Sigmoid colon (tissue), 7 donors: Measurements from ENCODE around the gene GRID1. TPM values are rescaled to one million over a fixed set of nuclear protein-coding genes. Genes with fewer than 3 reads are reported as not detected.

Experiments
- DNase-seq: peaks from one replicate; pipeline ENCODE4 v3.0.0-alpha.2; 2019
- H3K27ac ChIP-seq, 4 donors: fragments of 200-600 bp; sonication (generic); one replicate each; pipeline ENCODE4 v1.5.1; 2016 to 2019; ENCODE audit warnings: mild to moderate bottlenecking in 1 of 4
- H3K27me3 ChIP-seq, 3 donors: fragments of 200-600 bp; sonication (generic); one replicate each; pipeline ENCODE4 v1.5.1; 2019; ENCODE audit warnings: mild to moderate bottlenecking in 1 of 3
- H3K36me3 ChIP-seq, 4 donors: fragments of 200-600 bp; sonication (generic); one replicate each; pipeline ENCODE4 v1.5.1; 2016 to 2019
- H3K4me1 ChIP-seq, 4 donors: fragments of 200-600 bp; sonication (generic); one replicate each; pipeline ENCODE4 v1.5.1; 2017 to 2019
- H3K4me3 ChIP-seq, 4 donors: fragments of 200-600 bp; sonication (generic); one replicate each; pipeline ENCODE4 v1.5.1; 2017 to 2019; ENCODE audit warnings: mild to moderate bottlenecking in 2 of 4, moderate library complexity in 1 of 4
- H3K9me3 ChIP-seq, 4 donors: fragments of 200-600 bp in 3 of 4; sonication (generic) in 3 of 4; one replicate each; pipeline versions ENCODE4 v1.5.1 to v1.6.1; 2013 to 2019
- EP300 ChIP-seq, 4 donors: sonication (generic); formaldehyde crosslinking; IDR thresholded peaks; one replicate each; pipeline ENCODE4 v1.6.1; 2017; ENCODE audit warnings: antibody characterized with exemption in 4 of 4
- POLR2A ChIP-seq, 2 donors: fragments of 450-650 bp; IDR thresholded peaks; one replicate each; pipeline ENCODE4 v1.6.1; 2016; ENCODE audit warnings: antibody characterized with exemption in 2 of 2, mild to moderate bottlenecking in 2 of 2, moderate library complexity in 2 of 2
- POLR2AphosphoS5 ChIP-seq, 4 donors: sonication (generic); formaldehyde crosslinking; IDR thresholded peaks; one replicate each; pipeline ENCODE4 v1.6.1; 2017; ENCODE audit warnings: antibody characterized with exemption in 4 of 4
- WGBS, 2 donors: extraction: QIAGEN DNeasy Blood & Tissue Kit; methylation state at CpG; one replicate each; pipeline ENCODE4 v1.1.7; 2013; 5-methylcytosine and 5-hydroxymethylcytosine counted together
- intact Hi-C: fragments of 100-400 bp; cut with DNase I; formaldehyde crosslinking; loops from one replicate; pipeline ENCODE4 v1.15.1; 2023
- polyA plus RNA-seq, 3 donors: library from polyadenylated mRNA; stranded (reverse); fragments of 200-250 nt; gene quantifications; one replicate each; pipeline ENCODE4 v1.2.3, GENCODE V29; 2013
- total RNA-seq, 4 donors: library from RNA; depleted of rRNA; stranded (reverse); fragments of >200 nt; gene quantifications; one replicate each; pipeline ENCODE4 v1.1.0, GENCODE V29; 2016
- TF ChIP-seq, protein P1 (sequence below), 4 experiments: fragments of 450-650 bp in 3 of 4; fragments of 200-600 bp in 1 of 4; IDR thresholded peaks; one replicate each; pipeline ENCODE4 v1.5.1; 2016 to 2019; ENCODE audit warnings: antibody characterized with exemption in 4 of 4, mild to moderate bottlenecking in 3 of 4, moderate library complexity in 2 of 4
- donor health status: healthy with polysubstance abuse.
- donor health status: Bipolar disorder and iron deficiency.
- donor health status: healthy.

Gene GRID1
- total and polyA plus RNA-seq, 7 donors: 0.66 to 4.7 (median 1.1) TPM; not detected in 2

- H3K36me3 ChIP-seq: no peaks in the 10 kb centered on the region
- TF ChIP-seq POLR2A (IDR thresholded peaks at IDR 0.05): no peak
- TF ChIP-seq, protein P1, sequence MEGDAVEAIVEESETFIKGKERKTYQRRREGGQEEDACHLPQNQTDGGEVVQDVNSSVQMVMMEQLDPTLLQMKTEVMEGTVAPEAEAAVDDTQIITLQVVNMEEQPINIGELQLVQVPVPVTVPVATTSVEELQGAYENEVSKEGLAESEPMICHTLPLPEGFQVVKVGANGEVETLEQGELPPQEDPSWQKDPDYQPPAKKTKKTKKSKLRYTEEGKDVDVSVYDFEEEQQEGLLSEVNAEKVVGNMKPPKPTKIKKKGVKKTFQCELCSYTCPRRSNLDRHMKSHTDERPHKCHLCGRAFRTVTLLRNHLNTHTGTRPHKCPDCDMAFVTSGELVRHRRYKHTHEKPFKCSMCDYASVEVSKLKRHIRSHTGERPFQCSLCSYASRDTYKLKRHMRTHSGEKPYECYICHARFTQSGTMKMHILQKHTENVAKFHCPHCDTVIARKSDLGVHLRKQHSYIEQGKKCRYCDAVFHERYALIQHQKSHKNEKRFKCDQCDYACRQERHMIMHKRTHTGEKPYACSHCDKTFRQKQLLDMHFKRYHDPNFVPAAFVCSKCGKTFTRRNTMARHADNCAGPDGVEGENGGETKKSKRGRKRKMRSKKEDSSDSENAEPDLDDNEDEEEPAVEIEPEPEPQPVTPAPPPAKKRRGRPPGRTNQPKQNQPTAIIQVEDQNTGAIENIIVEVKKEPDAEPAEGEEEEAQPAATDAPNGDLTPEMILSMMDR (IDR thresholded peaks at IDR 0.05): no peak
- no peaks in the 10 kb centered on the region for H3K9me3 ChIP-seq
- H3K27ac ChIP-seq: no peak overlapping the region
- no peak overlapping the region for H3K4me3 ChIP-seq
- DNase-seq: no peak
- intact Hi-C loops: no loop called here
- WGBS, 2 donors: 44 to 59% methylated on average over 5 of the region's 5 CpGs
- no peaks in the 10 kb centered on the region for H3K27me3 ChIP-seq
- no peaks in the 10 kb centered on the region for H3K4me1 ChIP-seq
Measured at GRCh38 chr10:85741626-85742300, 624.8 kb downstream of the GRID1 start.

GRCh38 chr10:85735997-85736396 lies 630.6 kb downstream of the GRID1 start:
- 66 to 70% methylated on average over 1 of the region's 1 CpG for WGBS, 2 donors
- intact Hi-C loops: no loop called here

DNA sequence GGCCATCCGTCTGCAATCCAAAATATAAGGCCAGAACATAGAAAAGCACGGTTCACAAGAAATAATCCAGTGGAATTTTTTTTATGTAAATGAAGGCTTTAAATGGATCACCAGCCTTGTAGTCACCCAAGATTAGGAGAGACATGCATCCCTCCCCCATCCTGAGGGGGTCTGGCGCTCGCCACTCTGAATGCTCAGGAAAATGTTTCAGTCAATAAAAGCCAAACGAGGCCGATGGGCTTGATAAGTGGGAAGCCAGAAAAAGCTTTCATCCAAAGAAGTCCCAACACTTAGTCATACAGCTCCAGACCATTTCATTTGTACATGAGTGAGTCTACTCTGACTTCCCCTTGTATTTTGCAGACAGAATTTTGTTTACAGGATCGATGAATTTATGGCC lies 631.8 kb downstream of the GRID1 start:
- H3K27ac ChIP-seq: no peak overlapping the region
- WGBS, 2 donors: 82 to 84% methylated on average over 7 of the region's 7 CpGs
- H3K9me3 ChIP-seq: no peaks in the 10 kb centered on the region
- H3K27me3 ChIP-seq: no peaks in the 10 kb centered on the region
- no peak for DNase-seq
- H3K4me3 ChIP-seq: no peak overlapping the region
- intact Hi-C loops: no loop called here
- no peaks in the 10 kb centered on the region for H3K4me1 ChIP-seq
- no peaks in the 10 kb centered on the region for H3K36me3 ChIP-seq
- TF ChIP-seq, protein P1 (IDR thresholded peaks at IDR 0.05): no peak
- TF ChIP-seq POLR2A (IDR thresholded peaks at IDR 0.05) (no peak), POLR2AphosphoS5 (IDR thresholded peaks at IDR 0.05) (no peak), EP300 (IDR thresholded peaks at IDR 0.05) (no peak)

More at GRCh38 chr10:85735997-85736396, 630.6 kb downstream of the GRID1 start:
- Histone ChIP-seq H3K9me3 (no peaks in the 10 kb centered on the region), H3K27ac (no peak overlapping the region), H3K27me3 (no peaks in the 10 kb centered on the region), H3K4me1 (no peaks in the 10 kb centered on the region), H3K4me3 (no peak overlapping the region), H3K36me3 (no peaks in the 10 kb centered on the region)
- TF ChIP-seq, protein P1 (IDR thresholded peaks at IDR 0.05): no peak
- TF ChIP-seq EP300 (IDR thresholded peaks at IDR 0.05): no peak
- TF ChIP-seq POLR2AphosphoS5 (IDR thresholded peaks at IDR 0.05): no peak
- TF ChIP-seq POLR2A (IDR thresholded peaks at IDR 0.05): no peak
- no peak for DNase-seq

- H3K4me3 ChIP-seq: no peak overlapping the region
- DNase-seq: no peak
- 81 to 84% methylated on average over 6 of the region's 6 CpGs for WGBS, 2 donors
- no peak overlapping the region for H3K27ac ChIP-seq
- H3K27me3 ChIP-seq: no peaks in the 10 kb centered on the region
- no peaks in the 10 kb centered on the region for H3K9me3 ChIP-seq
- intact Hi-C loops: no loop called here
- TF ChIP-seq, protein P1 (IDR thresholded peaks at IDR 0.05): no peak
- TF ChIP-seq POLR2A (IDR thresholded peaks at IDR 0.05): no peak
- no peaks in the 10 kb centered on the region for H3K4me1 ChIP-seq
- no peaks in the 10 kb centered on the region for H3K36me3 ChIP-seq
Measured at GRCh38 chr10:85724215-85724614, 642.4 kb downstream of the GRID1 start.
